NCI-H2081 (cell line): ENCODE measurements around the gene TFF3.

Source experiments
- DNase-seq, 2 experiments: peaks; one replicate each; lab custom pipeline; 2025; lab: John Stamatoyannopoulos, UW

TFF3 gene

DNA sequence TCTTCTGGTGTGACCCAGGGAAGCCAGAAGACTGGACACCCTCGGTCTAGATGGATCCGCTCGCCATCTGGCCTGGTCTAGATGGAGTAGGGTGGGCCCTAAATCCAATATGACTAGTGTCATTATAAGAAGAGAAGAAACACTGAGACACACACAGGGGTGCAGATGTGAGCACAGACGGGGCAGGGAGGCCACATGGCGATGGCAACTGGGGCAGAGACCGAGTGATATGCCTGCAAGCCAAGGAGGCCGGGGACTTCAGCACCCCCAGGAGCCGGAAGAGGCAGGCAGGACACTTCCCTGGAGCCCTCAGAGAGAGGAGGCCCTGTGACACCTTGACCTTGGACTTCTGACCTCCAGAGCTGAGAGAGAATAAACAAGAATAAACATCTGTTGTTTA, 5.6 kb upstream of the TFF3 start:
- no peak for DNase-seq

DNA sequence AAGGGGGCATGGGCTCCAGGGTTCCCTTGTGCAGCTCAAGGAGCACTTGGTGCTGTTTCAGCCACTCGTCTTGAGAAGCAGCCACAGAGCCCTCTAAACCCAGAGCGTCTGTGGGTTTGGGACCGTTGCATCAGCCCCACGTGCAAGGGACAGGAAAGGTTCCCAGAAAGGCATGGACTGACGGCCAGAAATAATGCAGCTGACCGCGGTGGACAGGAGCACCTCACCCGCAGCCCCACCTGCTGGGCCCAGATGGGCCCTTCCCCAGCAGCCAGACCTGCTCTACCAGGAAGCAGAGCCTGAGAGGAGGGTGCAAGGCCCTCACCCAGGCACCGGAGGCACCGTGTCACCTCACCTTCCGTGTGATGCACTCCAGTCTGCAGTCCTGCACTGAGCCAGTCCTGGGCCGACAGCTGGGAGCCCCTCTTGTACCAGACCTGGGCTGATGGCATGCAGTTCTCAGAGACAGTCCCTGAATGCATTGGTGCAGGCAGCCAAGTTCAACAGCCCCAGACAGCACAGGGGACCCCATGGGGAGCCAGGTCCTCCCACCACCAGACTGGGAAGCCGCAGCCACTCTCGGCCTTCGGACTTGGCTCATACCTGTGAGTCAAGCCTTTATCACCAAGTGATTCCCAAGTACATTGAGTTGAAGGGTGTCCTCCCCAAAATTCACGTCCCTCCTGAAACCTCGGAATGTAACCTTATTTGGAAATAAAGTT, 4.8 kb upstream of the TFF3 start:
- DNase-seq, result no peak

DNA sequence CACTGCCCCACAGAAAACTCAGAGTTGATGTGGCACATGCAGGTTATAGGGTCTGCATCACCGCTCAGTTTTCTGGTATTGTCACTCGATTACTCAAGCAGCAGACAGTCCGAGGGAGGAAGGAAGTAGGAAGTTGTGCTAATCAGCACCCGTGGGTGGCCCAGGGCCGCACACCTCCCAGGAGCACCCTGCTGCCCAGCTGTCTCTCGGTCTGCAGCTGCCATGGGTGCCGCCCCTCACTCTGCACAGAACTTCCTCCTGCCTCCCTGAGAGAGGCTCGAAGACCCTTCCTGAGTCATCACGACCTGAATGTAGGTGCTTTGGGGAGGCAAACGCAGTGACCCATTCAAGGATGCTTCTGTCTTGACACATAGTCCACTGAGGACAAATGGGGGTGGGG, 4.2 kb upstream of the TFF3 start:
- no peak for DNase-seq

DNA sequence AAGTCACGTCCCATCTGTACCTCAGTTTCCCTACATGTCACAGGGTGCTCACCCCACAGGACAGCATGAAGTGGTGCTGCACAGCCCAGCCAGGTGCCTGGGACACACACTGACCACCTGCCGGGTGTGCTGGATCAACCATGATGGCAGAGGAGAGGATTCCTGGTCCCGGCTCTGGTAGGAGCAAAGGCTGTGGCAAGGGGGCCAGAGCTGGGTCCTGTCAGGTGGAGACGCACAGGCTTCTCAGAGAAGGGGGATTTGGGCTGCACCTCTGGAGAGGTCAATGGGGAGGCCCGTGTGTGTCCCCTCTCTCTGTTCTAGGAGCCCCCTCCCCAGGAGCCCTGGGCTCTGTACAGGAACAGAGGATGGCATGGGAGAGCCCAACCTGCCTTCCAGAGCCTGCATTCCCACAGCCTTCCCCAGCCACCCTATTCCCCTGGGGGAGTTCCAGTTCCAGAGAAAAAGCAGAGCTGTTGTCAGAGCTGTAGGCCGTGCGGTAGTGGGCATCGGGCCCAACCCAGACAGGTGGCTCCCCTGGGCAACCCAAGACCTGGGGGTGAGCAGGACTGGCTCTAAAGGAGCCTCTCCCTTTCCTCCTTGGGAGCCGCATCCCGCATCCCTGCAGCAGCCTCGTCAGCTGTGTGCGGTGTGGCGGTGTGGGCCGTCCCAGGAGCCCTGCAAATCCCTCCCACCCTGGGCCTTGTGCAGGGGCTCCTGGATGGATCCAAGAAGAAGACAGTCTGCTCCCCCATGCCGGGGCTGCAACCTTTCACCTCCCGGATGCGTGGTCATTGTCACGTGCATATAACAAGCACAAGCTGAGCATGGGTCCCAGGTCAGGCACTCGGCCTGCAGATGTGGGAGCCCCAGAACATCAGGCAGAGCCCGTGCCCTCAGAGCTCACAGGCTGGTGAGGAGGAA, 2.9 kb upstream of the TFF3 start:
- peak; percentile 17 to 53 for DNase-seq

DNA sequence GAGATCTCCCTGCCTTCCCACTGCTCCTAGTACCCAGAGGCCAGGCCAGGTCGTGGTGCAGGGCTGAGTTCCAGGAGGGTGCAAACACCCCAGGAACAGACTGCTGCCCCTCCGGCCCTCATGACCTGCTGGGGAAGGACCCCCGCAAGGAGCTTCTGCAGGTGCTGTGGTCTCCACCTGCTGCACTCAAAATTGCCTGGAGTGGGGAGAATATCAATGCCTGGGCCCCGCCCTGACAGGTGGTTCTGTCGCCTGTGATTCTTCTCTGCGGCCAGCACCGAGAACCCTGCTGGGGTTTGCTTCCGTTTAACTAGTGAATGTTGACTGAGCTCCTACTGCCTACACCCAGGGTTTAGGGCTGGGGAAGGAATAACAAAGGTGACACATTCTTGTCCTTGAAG, 2.1 kb upstream of the TFF3 start:
- peak; percentile 79 to 92 for DNase-seq

DNA sequence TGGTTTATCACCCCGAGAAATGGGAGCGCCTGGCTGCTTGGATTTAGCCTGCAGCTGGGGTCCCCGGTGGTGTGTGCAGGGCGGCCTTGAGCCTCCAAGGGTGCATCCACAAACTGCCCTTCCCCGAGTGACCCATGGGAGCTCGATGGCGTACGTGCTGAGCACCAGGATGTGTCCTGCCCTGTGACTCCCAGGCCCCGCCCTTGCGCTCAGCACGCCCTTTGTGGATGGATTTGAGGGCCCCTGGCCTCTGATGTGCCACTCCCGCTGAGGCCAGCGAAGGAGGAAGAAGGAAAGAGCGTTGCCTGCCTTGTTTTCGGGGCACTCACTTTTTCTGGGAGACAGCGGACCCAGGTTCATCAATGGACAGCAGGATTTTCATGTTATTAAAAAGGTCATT, 1.7 kb upstream of the TFF3 start:
- DNase-seq, result peak; percentile 17 to 18

DNA sequence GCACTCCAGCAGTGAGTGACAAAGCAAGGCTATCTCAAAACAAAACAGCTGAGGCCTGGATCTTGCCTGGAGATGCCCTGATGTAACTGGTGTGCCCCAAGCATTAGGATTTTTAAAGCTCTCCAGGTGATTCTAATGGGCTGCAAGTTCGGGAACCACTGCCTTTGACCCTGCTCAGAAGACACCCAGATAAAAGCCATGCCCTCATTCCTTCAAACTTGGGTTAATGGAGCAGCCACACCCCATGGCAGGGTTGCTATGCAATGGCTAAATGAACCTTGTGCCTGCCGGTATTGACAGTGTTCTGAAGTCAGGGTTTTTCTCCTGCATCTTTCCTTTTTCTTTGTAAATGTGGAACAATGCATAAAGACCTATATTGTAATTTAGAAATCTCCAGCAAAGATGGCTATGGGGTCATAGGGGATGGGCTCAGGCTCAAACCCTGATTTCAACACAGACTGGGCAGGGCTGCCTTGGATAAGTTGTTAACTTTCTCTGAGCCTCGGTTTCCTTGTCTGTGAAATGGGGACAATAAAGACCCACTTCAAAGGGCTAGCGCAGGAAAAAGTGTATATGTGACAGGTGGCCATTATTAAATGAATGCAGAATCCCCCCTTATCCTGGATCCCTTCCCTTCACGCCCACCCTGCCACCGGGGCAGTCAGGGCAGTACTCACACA, 453 bp downstream of the TFF3 start:
- no peak for DNase-seq

DNA sequence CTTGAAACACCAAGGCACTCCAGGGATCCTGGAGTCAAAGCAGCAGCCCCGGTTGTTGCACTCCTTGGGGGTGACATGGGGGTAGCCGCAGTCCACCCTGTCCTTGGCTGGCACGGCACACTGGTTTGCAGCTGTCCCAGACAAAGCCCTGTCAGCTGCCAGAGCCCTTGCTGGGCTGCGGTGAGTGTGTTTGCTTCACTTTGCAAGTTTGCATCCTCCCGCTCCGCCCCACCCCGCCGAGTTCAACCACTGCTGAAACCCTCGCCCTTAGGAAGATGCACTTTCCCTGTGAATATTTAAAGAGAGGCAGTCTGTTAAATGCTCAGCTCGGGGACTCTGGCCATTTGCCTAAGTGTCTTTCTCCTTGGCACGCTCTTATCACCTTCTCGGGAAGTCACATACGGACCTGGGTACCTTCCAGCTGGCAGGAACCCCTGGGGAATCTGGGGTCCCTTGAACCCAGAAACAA, 1.7 kb downstream of the TFF3 start:
- peak; percentile 60 to 89 for DNase-seq

DNA sequence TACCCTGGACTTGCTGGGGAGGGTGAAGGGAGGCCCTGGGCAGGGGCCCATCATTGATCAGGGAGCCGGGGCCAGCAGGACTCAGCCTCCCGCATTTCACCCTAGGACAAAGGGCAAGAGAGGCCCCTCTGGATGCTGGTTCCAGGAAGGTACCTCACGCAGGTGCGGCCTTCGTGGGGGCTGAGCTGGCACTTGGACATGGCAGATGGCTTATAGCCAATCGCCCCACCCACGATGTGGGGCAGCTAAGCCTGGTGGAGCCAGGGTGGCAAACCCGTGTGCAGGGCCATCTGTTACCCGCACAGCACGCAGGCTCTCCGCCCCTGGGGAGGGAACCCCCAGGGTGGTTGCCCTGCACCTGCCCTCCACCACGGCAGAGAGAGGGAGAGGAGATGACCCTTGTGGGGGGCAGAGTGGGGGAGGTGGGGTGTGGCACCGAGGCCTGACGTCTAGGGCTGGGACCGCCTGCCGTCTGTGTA, 2.5 kb downstream of the TFF3 start:
- peak; percentile 25 to 73 for DNase-seq

DNA sequence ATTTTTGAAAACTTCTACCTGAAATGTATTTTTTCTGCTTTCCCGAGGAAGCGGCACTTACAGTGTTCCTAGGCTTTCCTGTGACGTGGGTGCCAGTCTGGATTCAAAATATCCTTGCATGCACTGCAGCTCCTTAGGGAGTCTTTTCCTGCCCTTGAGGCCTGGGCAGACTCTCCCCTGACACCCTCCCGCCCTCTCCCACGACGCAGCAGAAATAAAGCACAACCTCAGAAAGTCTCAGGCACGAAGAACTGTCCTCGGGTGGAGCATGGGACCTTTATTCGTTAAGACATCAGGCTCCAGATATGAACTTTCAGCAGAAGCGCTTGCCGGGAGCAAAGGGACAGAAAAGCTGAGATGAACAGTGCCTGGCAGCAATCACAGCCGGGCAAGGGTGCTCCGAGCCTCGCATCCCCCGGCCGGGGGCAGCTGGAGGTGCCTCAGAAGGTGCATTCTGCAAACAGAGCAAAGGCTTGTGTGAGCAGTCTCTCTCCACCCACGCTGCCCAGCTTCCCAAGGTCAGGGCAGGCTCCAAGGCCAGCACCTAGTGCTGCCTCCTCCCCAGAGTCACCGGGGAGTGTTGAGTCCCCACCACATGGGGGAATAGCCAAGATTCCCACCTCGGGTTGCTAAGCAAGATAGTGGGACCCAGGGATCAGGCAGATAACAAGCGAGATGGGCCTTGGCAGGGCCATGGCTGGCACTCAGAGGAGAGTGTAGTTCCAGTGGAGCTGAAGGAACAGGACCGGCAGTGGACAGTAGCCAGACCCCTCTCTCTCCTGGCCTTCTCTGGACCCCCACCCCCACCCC, 3.2 kb downstream of the TFF3 start:
- no peak for DNase-seq

DNA sequence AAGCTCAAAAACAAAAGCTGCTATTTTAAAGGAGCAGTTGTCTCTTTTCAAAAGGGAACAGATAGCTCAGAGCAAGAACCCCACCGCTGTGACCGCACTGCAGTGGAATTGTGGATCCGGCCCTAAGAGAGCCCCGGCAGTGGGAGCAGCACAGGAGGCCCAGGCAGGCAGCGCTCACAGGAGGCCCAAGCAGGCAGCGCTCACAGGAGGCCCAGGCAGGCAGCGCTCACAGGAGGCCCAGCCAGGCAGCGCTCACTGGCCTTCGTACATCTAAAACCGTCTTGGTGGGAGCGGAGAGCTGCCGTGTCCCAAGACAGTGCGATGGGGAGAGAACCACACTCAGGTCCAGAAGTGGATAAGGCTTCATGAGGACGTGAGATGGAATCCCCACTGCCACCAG, 4.0 kb downstream of the TFF3 start:
- DNase-seq, result peak in 1 of 2 experiments; percentile 20

DNA sequence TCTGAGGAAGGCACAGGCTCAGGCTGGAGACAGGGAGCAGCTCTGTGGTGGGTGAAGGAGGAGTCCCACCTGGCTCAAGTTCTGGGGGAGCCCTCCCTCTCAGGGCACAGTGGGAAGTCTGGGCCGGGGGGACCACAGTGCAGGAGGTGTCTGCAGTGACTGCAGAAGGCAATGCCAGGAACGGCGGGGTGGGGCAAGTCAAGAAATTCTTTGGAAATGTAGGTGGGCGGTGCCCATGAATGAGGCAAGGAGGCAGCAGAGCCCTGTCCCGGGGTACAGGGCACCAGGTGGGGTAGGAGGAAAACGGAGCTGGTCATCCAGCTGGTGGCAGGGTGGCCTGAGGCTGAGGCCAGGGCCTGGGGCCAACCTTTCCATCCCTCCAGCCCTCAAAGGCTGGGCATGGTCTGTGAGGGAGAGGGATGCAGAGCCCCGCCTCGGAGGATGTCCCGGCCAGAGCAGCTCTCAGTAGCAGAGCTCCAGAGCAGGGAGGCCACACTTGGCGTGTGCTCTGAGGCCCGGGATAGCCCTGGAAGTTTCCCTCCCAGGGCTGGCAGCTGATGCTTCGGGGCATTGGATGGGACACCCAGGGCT, 4.7 kb downstream of the TFF3 start:
- DNase-seq, result no peak

DNA sequence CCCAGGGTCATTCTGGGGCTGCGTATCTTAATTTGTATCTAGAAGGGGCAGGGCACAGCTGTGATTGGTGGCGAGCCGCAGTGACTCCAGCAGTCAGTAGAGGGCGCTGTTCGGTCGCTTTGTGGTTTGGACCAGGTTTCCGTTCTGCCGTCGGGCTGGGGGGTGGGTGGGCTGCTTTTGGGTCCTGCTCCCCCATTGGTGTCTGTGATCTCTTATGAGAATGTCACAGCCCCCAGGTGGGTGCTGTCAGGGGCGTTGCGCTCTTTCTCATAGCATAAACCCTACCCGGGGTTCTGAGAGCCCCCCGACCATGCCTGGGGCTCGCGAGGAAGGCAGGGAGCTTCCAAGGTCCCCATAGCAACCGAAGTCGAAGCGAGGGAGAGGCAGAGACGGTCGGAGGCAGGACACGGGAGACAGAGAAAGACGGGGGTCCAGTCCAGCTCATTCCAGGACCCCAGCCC, 5.4 kb downstream of the TFF3 start:
- DNase-seq, result peak; percentile 65 to 68

DNA sequence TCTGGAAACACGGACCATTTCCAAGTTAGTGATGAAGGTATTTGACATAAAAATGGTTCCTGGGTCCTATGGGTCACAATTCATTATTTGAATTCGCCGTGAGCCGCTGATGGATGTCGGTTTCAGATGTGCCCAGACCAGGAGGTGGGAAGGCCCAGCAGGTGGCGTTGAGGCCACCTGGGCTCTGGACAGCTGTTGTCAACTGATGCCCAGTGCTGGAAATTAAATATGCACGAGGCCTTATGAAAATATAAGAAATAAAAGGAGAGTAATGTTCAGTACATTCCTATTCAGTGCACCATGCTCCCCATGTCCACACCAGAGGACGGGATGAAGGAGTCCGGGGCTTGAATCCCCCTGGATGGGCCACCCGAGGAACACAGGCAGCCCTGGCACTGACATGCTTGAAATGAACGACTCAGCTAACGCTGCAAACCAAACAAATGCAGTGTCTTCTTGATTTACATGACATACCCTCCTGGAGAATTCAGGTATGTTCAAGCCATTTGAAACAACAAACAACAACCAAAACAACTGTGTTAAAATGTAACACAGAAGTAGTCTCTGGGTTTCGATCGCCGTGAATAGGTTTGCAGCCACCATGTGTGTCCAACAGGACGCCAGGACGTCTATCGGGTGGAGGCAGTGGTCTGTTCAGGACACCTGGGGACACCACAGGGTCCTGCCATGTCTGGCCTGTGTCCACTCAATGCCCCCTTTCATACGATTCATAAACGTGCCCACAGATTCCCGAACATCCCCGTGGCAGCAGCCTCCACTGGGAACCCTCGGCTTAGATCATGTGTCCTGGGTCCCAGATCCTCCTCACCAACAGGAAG, 6.1 kb downstream of the TFF3 start:
- DNase-seq, result no peak

DNA sequence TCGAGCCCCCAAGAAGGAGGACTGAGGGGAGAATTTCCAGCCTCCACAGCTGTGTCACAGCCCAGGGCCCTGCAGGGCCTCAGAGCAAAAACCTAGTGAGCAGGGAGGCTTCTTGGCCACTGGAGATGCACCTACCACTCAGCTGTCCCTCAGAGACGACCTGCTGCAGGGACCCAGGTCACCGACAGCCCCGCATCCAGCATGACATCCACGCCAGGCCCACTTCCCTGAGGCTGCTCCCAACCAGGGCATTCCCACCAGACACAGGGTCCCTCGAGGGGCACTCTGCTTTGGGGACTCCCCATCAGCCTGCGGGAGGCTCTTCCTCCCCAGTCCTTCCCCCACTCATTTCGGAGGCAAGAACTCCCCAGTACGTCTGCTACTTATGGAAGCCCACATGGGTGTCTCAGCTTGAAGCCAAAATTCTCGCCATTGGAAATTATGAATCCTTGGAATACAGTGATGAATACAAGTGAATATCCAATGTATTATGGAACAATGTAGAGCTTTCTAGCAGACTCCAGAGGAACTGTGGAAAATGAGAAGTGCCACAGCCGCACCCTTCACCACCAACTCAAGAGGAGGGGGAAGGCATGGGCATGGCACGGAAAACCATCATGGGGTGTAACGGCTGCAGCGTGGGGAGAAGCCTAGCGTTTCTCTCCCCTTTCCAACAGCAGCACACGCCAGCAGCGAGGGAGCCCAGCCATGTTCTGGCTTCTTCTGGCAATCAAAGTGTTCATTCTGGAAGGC, 6.9 kb downstream of the TFF3 start:
- DNase-seq, result no peak

DNA sequence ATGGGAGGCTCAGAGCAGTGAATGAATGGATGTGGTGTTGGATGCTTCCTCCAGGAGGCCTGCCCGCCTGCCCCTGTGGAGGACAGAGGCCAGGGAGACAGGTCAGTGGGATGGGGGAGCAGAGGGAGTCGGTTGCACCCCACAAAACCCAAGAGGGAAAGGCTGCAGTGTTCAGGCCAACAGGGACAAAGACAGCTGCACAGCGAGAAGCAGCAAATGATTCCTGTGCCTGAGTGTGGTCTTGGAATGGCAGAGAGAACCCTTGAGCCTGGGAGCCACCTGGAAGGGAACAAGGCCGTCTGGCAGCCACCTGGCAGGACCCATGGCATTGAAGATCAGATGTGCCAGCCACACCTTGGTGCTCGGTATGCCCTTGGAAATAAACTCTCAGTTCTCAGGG, 8.1 kb downstream of the TFF3 start:
- DNase-seq, result no peak

DNA sequence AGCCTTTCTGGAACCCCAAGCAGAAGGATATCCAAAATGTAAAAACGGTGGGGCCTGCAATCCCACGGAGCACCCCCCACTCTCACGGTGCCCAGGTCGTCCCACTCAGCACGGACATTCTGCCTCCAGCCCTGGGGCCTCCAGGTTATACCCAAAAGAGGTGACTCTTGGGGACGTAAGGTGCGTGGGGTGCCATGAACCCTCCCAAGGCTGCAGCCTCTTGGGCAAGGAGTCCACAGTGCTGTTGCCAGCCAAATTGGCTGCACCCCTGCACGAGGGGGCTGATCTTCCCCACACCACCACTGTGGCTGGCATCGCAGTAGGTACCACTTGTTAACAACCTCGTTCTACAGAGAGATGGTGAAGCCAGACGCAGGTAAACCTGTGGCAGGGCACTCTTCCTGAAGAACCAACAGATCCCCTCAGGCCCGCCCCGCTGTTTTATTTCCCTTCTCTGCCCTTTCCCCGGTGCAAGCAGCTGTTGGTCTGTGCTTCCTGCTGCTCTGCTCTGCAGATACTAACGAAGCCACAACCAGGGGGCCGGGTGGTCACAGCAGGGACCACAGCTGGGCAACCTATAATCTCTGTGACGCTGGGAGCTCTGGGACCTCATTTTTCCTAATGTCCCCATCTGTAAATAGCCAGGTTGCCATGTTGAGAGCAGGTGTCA, 8.7 kb downstream of the TFF3 start:
- DNase-seq, result peak; percentile 74 to 90

DNA sequence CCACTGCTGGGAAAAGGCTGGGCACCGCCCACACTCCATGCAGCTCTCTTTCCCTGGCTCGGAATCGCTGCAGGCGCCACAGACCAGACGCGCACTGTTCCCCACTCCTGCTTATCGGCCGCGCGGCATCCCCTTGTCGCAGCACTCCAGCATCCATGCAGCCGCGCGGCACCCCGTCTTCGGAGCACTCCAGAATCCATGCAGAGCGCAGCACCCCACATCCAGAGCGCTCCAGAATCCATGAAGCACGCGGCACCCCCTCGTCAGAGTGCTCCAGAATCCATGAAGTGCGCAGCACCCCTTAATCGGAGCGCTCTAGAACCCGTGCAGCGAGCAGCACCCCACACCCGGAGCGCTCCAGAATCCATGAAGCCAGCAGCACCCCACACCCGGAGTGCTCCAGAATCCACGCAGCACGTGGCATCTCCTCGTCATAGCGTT, 9.5 kb downstream of the TFF3 start:
- no peak for DNase-seq
